Measurements from ENCODE around the gene C2orf74. TPM values are rescaled to one million over a fixed set of nuclear protein-coding genes. Genes with fewer than 3 reads are reported as not detected.

Gene C2orf74
- total and polyA plus RNA-seq, 2 experiments from 2014 or later = 5.7 to 21.5 TPM

- TF ChIP-seq ZNF462 (CRISPR knock-in tag; IDR thresholded peaks at IDR 0.05) (no peak), STAT1 (IDR thresholded peaks at IDR 0.05; ENCODE audit: unreplicated experiment) (no peak), ZNF331 (CRISPR knock-in tag; IDR thresholded peaks at IDR 0.05; ENCODE audit: low read depth) (no peak), ZNF114 (CRISPR knock-in tag; IDR thresholded peaks at IDR 0.05) (no peak), EZH2phosphoT487 (IDR thresholded peaks at IDR 0.05; ENCODE audit: unreplicated experiment) (no peak), NANOG (IDR thresholded peaks at IDR 0.05; ENCODE audit: borderline replicate concordance) (no peak), JUNB (IDR thresholded peaks at IDR 0.05; ENCODE audit: unreplicated experiment) (no peak)
These were observed 20.8 kb upstream of the C2orf74 start (continued) for GRCh38 chr2:61141151-61141550.

- H2AFZ ChIP-seq = no peak overlapping the region
- DNase-seq (ENCODE audit: low spot score) (peak; percentile 99), ATAC-seq (peak; percentile 98)
- no peaks in the 10 kb centered on the region; the same call in 1 of the 2 replicates for H3F3A ChIP-seq (replicated peaks; ENCODE audit: low read depth)
- H3K79me2 ChIP-seq (replicated peaks; ENCODE audit: insufficient read depth) = no peaks in the 10 kb centered on the region
- H3K4me3 Mint-ChIP-seq = peak overlapping the region; percentile 86
- H4K20me1 ChIP-seq (replicated peaks; ENCODE audit: insufficient read depth) = no peaks in the 10 kb centered on the region
- H3K27me3 Mint-ChIP-seq (ENCODE audit: insufficient read depth, low read depth, poor library complexity) = peaks cover 7% of the 10 kb centered on the region
- no peaks in the 10 kb centered on the region for H3K27me3 ChIP-seq (ENCODE audit: insufficient read depth)
- H3K36me3 Mint-ChIP-seq (ENCODE audit: low read depth) = peaks cover 11% of the 10 kb centered on the region
- H3K27ac Mint-ChIP-seq = peak overlapping the region; percentile 92
- TF ChIP-seq CTCF (conservative IDR thresholded peaks at IDR 0.05; ENCODE audit: low read depth in 2 of 2) (0 out of 4 replicates have a peak, but pooled peaks of 1 of the 2 experiments have one; percentile 8), NANOG (IDR thresholded peaks at IDR 0.05; ENCODE audit: borderline replicate concordance) (no peak), CREB1 (CRISPR knock-in tag; IDR thresholded peaks at IDR 0.05; ENCODE audit: low read depth) (peak; percentile 58), POLR2AphosphoS5 (IDR thresholded peaks at IDR 0.05; ENCODE audit: low read depth) (peak; percentile 74)
- H3K4me1 Mint-ChIP-seq = 0 out of 3 replicates have a peak, but pooled peaks cover 5% of the 10 kb centered on the region
- no peaks in the 10 kb centered on the region for H3K36me3 ChIP-seq (ENCODE audit: insufficient read depth)
- H3K27ac ChIP-seq (ENCODE audit: low read depth) = no peak overlapping the region; the same call in 1 of the 2 replicates
- peaks cover 4% of the 10 kb centered on the region; the same call in 1 of the 3 replicates for H3K9me3 Mint-ChIP-seq
- no peaks in the 10 kb centered on the region for H3K4me1 ChIP-seq (ENCODE audit: insufficient read depth)
- peak overlapping the region; percentile 71 for H3K4me2 ChIP-seq
- peak overlapping the region; percentile 49 for H3K4me3 ChIP-seq
- H3K9me2 ChIP-seq (ENCODE audit: insufficient read depth) = peaks cover 4% of the 10 kb centered on the region
These were observed 17.2 kb upstream of the C2orf74 start for GRCh38 chr2:61144697-61145268.

Data from GM23338 (cell line).